Mucosa of descending colon (tissue), 3 donors: ENCODE measurements around the gene PCDHGB2. TPM values are rescaled to one million over a fixed set of nuclear protein-coding genes. Genes with fewer than 3 reads are reported as not detected.
"Not testable (repeated sequence)": the region's sequence is repeated elsewhere in the genome, so short reads cannot be mapped to it uniquely, and the experiment has no call there.

ENCODE experiments used
- ATAC-seq: fragments of 200-7000 bp; cut with Tn5 transposase; one replicate; pipeline ENCODE4 v1.9.1; 2020; ENCODE audit warnings: mild to moderate bottlenecking, moderate library complexity
- DNase-seq, 3 donors: peaks; one replicate each; pipeline ENCODE4 v3.0.0-alpha.2; 2020
- H3K36me3 ChIP-seq: fragments of 200-600 bp; one replicate; pipeline ENCODE4 v1.8.0; 2021; ENCODE audit warnings: low read depth, mild to moderate bottlenecking
- H3K4me1 ChIP-seq: fragments of 200-600 bp; one replicate; pipeline ENCODE4 v1.8.0; 2021; ENCODE audit warnings: low read depth, mild to moderate bottlenecking
- H3K4me3 ChIP-seq: fragments of 200-600 bp; one replicate; pipeline ENCODE4 v1.8.0; 2021; ENCODE audit warnings: mild to moderate bottlenecking
- H3K9me3 ChIP-seq: fragments of 200-600 bp; one replicate; pipeline ENCODE4 v1.8.0; 2021; ENCODE audit warnings: mild to moderate bottlenecking
- intact Hi-C, 2 donors: fragments of 100-400 bp; cut with DNase I in 1 of 2; cut with micrococcal nuclease in 1 of 2; formaldehyde crosslinking; loops; one replicate each; pipeline versions ENCODE4 v1.11.0 to v1.11.1; 2022; cut with DNase I, micrococcal nuclease
- total RNA-seq, 3 donors: library from RNA; stranded (reverse); fragmentation: NEBNext Ultra II Directional in 2 of 3; extraction: Animal tissue kit (Norgen Biotek cat#: 25700) in 2 of 3; gene quantifications; one replicate each; pipeline versions ENCODE4 v1.2.1 to v1.2.4, GENCODE V29; 2021 to 2023
- TF ChIP-seq, protein P1 (sequence below): fragments of 200-600 bp; IDR thresholded peaks from one replicate; pipeline ENCODE4 v1.8.0; 2022; ENCODE audit warnings: antibody characterized with exemption, mild to moderate bottlenecking
- donor health status: DM: no; HTN: no; CAD: no; lungs with moderate emphysema.
- donor health status: DM: no; HTN: no; CAD: no.
- donor health status: DM: no; HTN: yes; CAD: no.

The PCDHGB2 gene
- total RNA-seq, 3 donors from 2014 or later: 1.5 to 5.7 (median 2.8) TPM

DNA sequence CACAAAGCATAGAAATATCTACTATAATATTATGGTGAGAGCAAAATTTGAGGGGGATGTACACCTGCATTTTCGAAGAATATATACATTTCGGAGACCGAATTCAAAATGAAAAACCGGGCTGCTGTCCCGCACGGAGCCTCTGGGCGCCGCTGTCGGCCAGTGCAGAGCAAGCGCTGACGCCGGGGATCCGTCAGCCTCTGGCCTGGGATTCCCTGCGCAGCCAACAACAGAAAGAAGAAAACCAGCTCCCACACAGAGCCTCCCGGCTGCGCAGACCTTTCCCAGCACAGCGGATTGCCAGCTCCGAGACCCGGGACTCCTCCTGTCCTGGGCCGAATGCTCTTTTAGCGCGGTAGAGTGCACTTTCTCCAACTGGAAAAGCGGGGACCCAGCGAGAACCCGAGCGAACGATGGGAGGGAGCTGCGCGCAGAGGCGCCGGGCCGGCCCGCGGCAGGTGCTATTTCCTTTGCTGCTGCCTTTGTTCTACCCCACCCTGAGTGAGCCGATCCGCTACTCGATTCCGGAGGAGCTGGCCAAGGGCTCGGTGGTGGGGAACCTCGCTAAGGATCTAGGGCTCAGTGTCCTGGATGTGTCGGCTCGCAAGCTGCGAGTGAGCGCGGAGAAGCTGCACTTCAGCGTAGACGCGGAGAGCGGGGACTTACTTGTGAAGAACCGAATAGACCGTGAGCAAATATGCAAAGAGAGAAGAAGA lies 48.2 kb downstream of the PCDHGB2 start, which contains the start of gene PCDHGB6:
Gene PCDHGB6 (plus strand): TSS at position 232 of the 716 bp plus-strand sequence. CDS start 182 bp downstream, at position 414.
- DNase-seq: peak; percentile 48 to 58 (median 57)
- H3K4me1 ChIP-seq, H3K36me3 ChIP-seq, intact Hi-C loops, H3K4me3 ChIP-seq: not testable (repeated sequence)
- ATAC-seq: peak; percentile 86
- H3K9me3 ChIP-seq: peaks cover 92% of the 10 kb centered on the region
- TF ChIP-seq, protein P1, sequence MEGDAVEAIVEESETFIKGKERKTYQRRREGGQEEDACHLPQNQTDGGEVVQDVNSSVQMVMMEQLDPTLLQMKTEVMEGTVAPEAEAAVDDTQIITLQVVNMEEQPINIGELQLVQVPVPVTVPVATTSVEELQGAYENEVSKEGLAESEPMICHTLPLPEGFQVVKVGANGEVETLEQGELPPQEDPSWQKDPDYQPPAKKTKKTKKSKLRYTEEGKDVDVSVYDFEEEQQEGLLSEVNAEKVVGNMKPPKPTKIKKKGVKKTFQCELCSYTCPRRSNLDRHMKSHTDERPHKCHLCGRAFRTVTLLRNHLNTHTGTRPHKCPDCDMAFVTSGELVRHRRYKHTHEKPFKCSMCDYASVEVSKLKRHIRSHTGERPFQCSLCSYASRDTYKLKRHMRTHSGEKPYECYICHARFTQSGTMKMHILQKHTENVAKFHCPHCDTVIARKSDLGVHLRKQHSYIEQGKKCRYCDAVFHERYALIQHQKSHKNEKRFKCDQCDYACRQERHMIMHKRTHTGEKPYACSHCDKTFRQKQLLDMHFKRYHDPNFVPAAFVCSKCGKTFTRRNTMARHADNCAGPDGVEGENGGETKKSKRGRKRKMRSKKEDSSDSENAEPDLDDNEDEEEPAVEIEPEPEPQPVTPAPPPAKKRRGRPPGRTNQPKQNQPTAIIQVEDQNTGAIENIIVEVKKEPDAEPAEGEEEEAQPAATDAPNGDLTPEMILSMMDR: peak; percentile 22

DNA sequence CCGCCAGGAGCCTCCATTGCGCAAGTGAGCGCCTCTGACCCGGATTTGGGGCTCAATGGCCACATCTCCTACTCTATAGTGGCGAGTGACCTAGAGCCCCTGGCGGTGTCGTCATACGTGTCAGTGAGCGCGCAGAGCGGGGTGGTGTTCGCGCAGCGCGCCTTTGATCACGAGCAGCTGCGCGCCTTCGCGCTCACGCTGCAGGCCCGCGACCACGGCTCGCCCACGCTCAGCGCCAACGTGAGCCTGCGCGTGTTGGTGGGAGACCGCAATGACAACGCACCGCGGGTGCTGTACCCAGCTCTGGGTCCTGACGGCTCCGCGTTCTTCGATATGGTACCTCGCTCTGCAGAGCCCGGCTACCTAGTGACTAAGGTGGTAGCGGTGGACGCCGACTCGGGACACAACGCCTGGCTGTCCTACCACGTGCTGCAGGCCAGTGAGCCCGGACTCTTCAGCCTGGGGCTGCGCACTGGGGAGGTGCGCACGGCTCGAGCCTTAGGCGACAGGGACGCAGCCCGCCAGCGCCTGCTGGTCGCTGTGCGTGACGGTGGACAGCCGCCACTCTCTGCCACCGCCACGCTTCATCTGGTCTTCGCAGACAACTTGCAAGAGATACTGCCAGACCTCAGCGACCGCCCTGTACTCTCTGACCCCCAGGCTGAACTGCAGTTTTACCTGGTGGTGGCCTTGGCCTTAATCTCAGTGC lies 50.0 kb downstream of the PCDHGB2 start:
- intact Hi-C loops: no loop called here
- ATAC-seq: no peak
- H3K36me3 ChIP-seq: no peaks in the 10 kb centered on the region
- H3K4me3 ChIP-seq: no peak overlapping the region
- DNase-seq: peak in 1 of 3 donors; percentile 36
- no peaks in the 10 kb centered on the region for H3K4me1 ChIP-seq
- TF ChIP-seq, protein P1: no peak
- peaks cover 92% of the 10 kb centered on the region for H3K9me3 ChIP-seq

DNA sequence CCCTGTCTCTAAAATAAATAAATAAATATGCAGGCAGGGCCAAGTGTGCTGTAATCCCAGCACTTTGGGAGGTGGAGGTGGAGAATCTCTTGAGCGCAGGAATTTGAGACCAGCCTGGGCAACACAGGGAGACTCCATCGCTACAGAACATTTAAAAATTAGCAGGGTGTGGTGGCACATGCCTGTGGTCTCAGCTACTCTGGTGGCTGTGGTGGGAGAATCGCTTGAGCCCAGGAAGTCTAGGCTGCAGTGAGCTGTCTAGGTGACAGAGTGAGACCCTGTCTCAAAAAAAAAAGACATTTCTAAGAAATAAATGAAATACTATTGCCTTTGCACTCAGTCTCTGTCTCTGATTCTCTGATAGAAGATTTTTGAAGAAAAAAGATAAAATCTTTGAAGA lies 51.8 kb downstream of the PCDHGB2 start:
- Histone ChIP-seq H3K4me1 (no peaks in the 10 kb centered on the region), H3K9me3 (peaks cover 91% of the 10 kb centered on the region), H3K36me3 (no peaks in the 10 kb centered on the region), H3K4me3 (no peak overlapping the region)
- DNase-seq (no peak), ATAC-seq (no peak)
- TF ChIP-seq, protein P1: no peak
- intact Hi-C loops: no loop called here

Other genes starting within 250 kb of the PCDHGB2 start
- gene PCDHB4, start 238.2 kb upstream of the PCDHGB2 start, total RNA-seq: 1 to 10 TPM in 1 of 3 donors, under 1 TPM in 2; 0.35 to 3.4 (median 0.80) TPM
- gene PCDHB5, start 224.8 kb upstream of the PCDHGB2 start, total RNA-seq: 1 to 10 TPM in 1 of 3 donors, under 1 TPM in 2; 0.41 to 3.0 (median 0.60) TPM
- under 1 TPM; 0.24 to 0.60 (median 0.29) TPM for gene PCDHB6, start 209.9 kb upstream of the PCDHGB2 start, total RNA-seq
- gene PCDHB7, start 187.3 kb upstream of the PCDHGB2 start, total RNA-seq: 1 to 10 TPM in 1 of 3 donors, under 1 TPM in 1, not detected in 1; 0.55 to 2.5 TPM
- 1 to 10 TPM in 1 of 3 donors, under 1 TPM in 2; 0.12 to 2.1 (median 0.72) TPM for gene PCDHB8, start 182.2 kb upstream of the PCDHGB2 start, total RNA-seq
- gene PCDHB16, start 177.6 kb upstream of the PCDHGB2 start, total RNA-seq: 1 to 10 TPM in 1 of 3 donors, under 1 TPM in 2; 0.49 to 3.4 (median 0.89) TPM
- 1 to 10 TPM in 1 of 3 donors, under 1 TPM in 2; 0.26 to 2.4 (median 0.70) TPM for gene PCDHB9, start 172.8 kb upstream of the PCDHGB2 start, total RNA-seq
- gene PCDHB10, start 167.6 kb upstream of the PCDHGB2 start, total RNA-seq: 1 to 10 TPM in 1 of 3 donors, under 1 TPM in 2; 0.35 to 4.9 (median 0.60) TPM
- 1 to 10 TPM in 2 of 3 donors, under 1 TPM in 1; 0.55 to 5.8 (median 1.3) TPM for gene PCDHB11, start 160.4 kb upstream of the PCDHGB2 start, total RNA-seq
- gene PCDHB12, start 151.3 kb upstream of the PCDHGB2 start, total RNA-seq: 1 to 10 TPM in 1 of 3 donors, under 1 TPM in 2; 0.52 to 3.9 (median 0.67) TPM
- 1 to 10 TPM; 1.2 to 4.3 (median 1.9) TPM for gene PCDHB13, start 146.1 kb upstream of the PCDHGB2 start, total RNA-seq
- gene PCDHB14, start 136.7 kb upstream of the PCDHGB2 start, total RNA-seq: 1 to 10 TPM in 2 of 3 donors, under 1 TPM in 1; 0.98 to 6.1 (median 2.0) TPM
- 1 to 10 TPM in 2 of 3 donors, under 1 TPM in 1; 0.69 to 4.3 (median 1.2) TPM for gene PCDHB15, start 114.6 kb upstream of the PCDHGB2 start, total RNA-seq
- 1 to 10 TPM; 1.2 to 1.7 (median 1.5) TPM for gene SLC25A2, start 55.9 kb upstream of the PCDHGB2 start, total RNA-seq
- 10 to 100 TPM; 52.6 to 70.4 (median 56.9) TPM for gene TAF7, start 39.2 kb upstream of the PCDHGB2 start, total RNA-seq
- gene PCDHGA1, start 29.5 kb upstream of the PCDHGB2 start, total RNA-seq: 1 to 10 TPM in 1 of 3 donors, under 1 TPM in 2; 0.35 to 1.6 (median 0.43) TPM
- gene PCDHGA2, start 21.2 kb upstream of the PCDHGB2 start, total RNA-seq: 1 to 10 TPM in 1 of 3 donors, under 1 TPM in 2; 0.41 to 3.8 (median 0.51) TPM
- gene PCDHGA3, start 16.2 kb upstream of the PCDHGB2 start, total RNA-seq: 1 to 10 TPM in 1 of 3 donors, under 1 TPM in 2; 0.24 to 2.2 (median 0.43) TPM
- 1 to 10 TPM; 1.0 to 4.1 (median 1.2) TPM for gene PCDHGB1, start 9.9 kb upstream of the PCDHGB2 start, total RNA-seq
- 1 to 10 TPM in 2 of 3 donors, under 1 TPM in 1; 0.90 to 4.6 (median 1.2) TPM for gene PCDHGA4, start 5.0 kb upstream of the PCDHGB2 start, total RNA-seq
- 1 to 10 TPM; 1.2 to 4.2 (median 1.2) TPM for gene PCDHGA5, start 4.2 kb downstream of the PCDHGB2 start, total RNA-seq
- 1 to 10 TPM; 2.0 to 6.3 (median 2.0) TPM for gene PCDHGB3, start 10.2 kb downstream of the PCDHGB2 start, total RNA-seq
- gene PCDHGA6, start 13.9 kb downstream of the PCDHGB2 start, total RNA-seq: 1 to 10 TPM; 1.6 to 6.7 (median 1.9) TPM
- gene PCDHGA7, start 22.7 kb downstream of the PCDHGB2 start, total RNA-seq: 1 to 10 TPM; 1.0 to 5.6 (median 1.7) TPM
- gene PCDHGB4, start 27.7 kb downstream of the PCDHGB2 start, total RNA-seq: 1 to 10 TPM in 2 of 3 donors, under 1 TPM in 1; 0.65 to 5.3 (median 1.2) TPM
- 1 to 10 TPM in 1 of 3 donors, under 1 TPM in 2; 0.78 to 3.8 (median 0.87) TPM for gene PCDHGA8, start 32.6 kb downstream of the PCDHGB2 start, total RNA-seq
- 1 to 10 TPM; 3.1 to 9.8 (median 5.6) TPM for gene PCDHGB5, start 38.0 kb downstream of the PCDHGB2 start, total RNA-seq
- 1 to 10 TPM; 2.6 to 6.7 (median 3.2) TPM for gene PCDHGA9, start 42.8 kb downstream of the PCDHGB2 start, total RNA-seq
- 1 to 10 TPM; 2.3 to 8.5 (median 2.8) TPM for gene PCDHGB6, start 48.0 kb downstream of the PCDHGB2 start, total RNA-seq
- gene PCDHGA10, start 53.0 kb downstream of the PCDHGB2 start, total RNA-seq: 1 to 10 TPM; 3.5 to 6.1 (median 4.7) TPM
- 10 to 100 TPM in 1 of 3 donors, 1 to 10 TPM in 2; 4.2 to 17.9 (median 4.5) TPM for gene PCDHGB7, start 57.7 kb downstream of the PCDHGB2 start, total RNA-seq
- 1 to 10 TPM; 1.8 to 5.6 (median 2.6) TPM for gene PCDHGA11, start 61.1 kb downstream of the PCDHGB2 start, total RNA-seq
- gene PCDHGA12, start 70.5 kb downstream of the PCDHGB2 start, total RNA-seq: 1 to 10 TPM; 2.6 to 5.5 (median 3.0) TPM
- gene PCDHGC3, start 116.0 kb downstream of the PCDHGB2 start, total RNA-seq: 10 to 100 TPM; 12.1 to 50.5 (median 24.5) TPM
- 1 to 10 TPM in 2 of 3 donors, under 1 TPM in 1; 0.75 to 2.6 (median 1.6) TPM for gene PCDHGC4, start 125.0 kb downstream of the PCDHGB2 start, total RNA-seq
- gene PCDHGC5, start 129.1 kb downstream of the PCDHGB2 start, total RNA-seq: 1 to 10 TPM in 1 of 3 donors, under 1 TPM in 2; 0.61 to 2.6 (median 0.89) TPM